ENCODE data around the gene PAX9. TPM values are rescaled to one million over a fixed set of nuclear protein-coding genes. Genes with fewer than 3 reads are reported as not detected.

PAX9 gene
- total RNA-seq, 4 donors from 2014 or later, result 0.34 TPM; not detected in 3

- no peak for TF ChIP-seq CTCF (IDR thresholded peaks at IDR 0.05; ENCODE audit: low read depth)
Measured at GRCh38 chr14:36659822-36660735, 1.6 kb upstream of the PAX9 start.

DNA sequence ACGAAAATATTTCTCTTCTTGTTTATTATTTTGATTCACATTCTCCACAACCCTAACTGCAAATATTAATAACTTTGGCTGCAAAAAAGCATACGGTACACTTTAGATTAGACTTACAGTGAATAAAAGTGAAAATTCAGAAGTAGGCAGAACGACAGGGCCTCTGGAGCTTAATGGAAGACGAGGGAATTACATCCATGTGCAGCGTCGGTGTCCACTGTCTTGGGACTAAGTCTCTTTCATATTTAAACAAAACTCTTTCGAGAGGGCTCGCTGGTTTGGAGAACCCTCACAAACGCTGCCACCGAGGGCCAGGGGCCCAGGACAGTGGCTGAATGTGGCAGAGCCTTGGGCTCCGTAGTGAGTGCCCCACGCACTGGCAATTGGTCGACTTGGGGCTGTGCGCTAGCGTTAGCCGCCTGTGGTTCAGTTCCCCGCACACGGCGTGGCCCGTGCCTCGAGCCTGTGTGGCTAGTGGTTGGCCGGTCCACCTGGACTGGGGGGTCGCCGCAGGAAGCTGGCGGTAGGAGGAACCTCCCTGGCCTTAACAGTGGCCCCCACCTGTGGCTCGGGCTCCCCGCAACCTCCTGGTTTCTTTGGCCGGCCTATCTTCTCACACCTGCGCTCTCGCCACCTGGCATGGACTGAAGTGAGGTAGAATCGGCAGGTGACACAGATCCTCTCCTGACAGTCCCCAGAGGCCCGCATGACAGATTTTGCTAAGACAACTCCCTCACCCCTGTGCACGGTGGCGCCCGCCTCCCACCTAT is 739 bp upstream of the PAX9 start:
- TF ChIP-seq CTCF (IDR thresholded peaks at IDR 0.05; ENCODE audit: low read depth), result no peak

DNA sequence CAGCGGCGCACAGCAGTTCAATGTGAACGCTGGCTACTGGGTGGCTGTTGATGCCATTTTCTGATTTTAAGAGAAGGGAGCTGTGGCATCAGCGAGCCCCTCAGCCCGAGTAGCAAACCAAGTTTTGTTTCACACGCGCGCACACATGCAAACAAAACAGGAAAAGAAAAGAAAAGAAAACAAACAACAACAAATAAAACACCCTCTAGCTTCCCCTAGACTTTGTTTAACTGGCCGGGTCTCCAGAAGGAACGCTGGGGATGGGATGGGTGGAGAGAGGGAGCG is 540 bp downstream of the PAX9 start:
- TF ChIP-seq CTCF (IDR thresholded peaks at IDR 0.05; ENCODE audit: low read depth), result no peak

- no peak for TF ChIP-seq CTCF (IDR thresholded peaks at IDR 0.05; ENCODE audit: low read depth)
Measured at GRCh38 chr14:36662543-36663403, 1.1 kb downstream of the PAX9 start.

GRCh38 chr14:36663404-36664321 is 2.0 kb downstream of the PAX9 start:
- no peak for TF ChIP-seq CTCF (IDR thresholded peaks at IDR 0.05; ENCODE audit: low read depth)

GRCh38 chr14:36664322-36665193 is 2.9 kb downstream of the PAX9 start:
- no peak for TF ChIP-seq CTCF (IDR thresholded peaks at IDR 0.05; ENCODE audit: low read depth)
